Ectodermal cell (in vitro differentiated cells): ENCODE data around the gene PTPRZ1.

Experiments used
- H3K27ac ChIP-seq: 2 replicates; pipeline ENCODE4 v1.7.0; 2013; ENCODE audit warnings: mild to moderate bottlenecking, low read depth, low read length; ENCODE audit not compliant: insufficient read depth, poor library complexity, severe bottlenecking
- H3K27me3 ChIP-seq: 2 replicates; pipeline ENCODE4 v1.7.0; 2013; ENCODE audit warnings: mild to moderate bottlenecking, low read length; ENCODE audit not compliant: insufficient read depth, control insufficient read depth, poor library complexity, severe bottlenecking
- H3K36me3 ChIP-seq: one replicate; pipeline ENCODE4 v1.7.0; 2013; ENCODE audit warnings: low read length; ENCODE audit not compliant: control insufficient read depth, insufficient read depth
- H3K4me1 ChIP-seq: one replicate; pipeline ENCODE4 v1.7.0; 2013; ENCODE audit warnings: low read length; ENCODE audit not compliant: control insufficient read depth, insufficient read depth
- H3K4me3 ChIP-seq: 2 replicates; pipeline ENCODE4 v1.7.0; 2013; ENCODE audit warnings: low read depth, low read length, control low read depth; ENCODE audit not compliant: insufficient read depth
- H3K9me3 ChIP-seq: 2 replicates; pipeline ENCODE4 v1.7.0; 2013; ENCODE audit warnings: mild to moderate bottlenecking, low read length, moderate library complexity; ENCODE audit not compliant: control insufficient read depth
- WGBS, 2 experiments: methylation state at CpG; one replicate each; pipeline ENCODE4 v1.1.7; 2013; ENCODE audit warnings: missing lambda C conversion rate in 2 of 2; 5-methylcytosine and 5-hydroxymethylcytosine counted together

The PTPRZ1 gene

GRCh38 chr7:122092964-122093797 lies 220.2 kb downstream of the PTPRZ1 start:
- H3K4me3 ChIP-seq = no peak overlapping the region
- H3K9me3 ChIP-seq = no peaks in the 10 kb centered on the region
- peaks cover 4% of the 10 kb centered on the region for H3K36me3 ChIP-seq
- H3K27ac ChIP-seq = no peak overlapping the region
- no peaks in the 10 kb centered on the region for H3K4me1 ChIP-seq
- no peaks in the 10 kb centered on the region for H3K27me3 ChIP-seq
- whole genome bisulfite sequencing, 2 experiments = 92 to 93% methylated on average over 6 of the region's 6 CpGs

DNA sequence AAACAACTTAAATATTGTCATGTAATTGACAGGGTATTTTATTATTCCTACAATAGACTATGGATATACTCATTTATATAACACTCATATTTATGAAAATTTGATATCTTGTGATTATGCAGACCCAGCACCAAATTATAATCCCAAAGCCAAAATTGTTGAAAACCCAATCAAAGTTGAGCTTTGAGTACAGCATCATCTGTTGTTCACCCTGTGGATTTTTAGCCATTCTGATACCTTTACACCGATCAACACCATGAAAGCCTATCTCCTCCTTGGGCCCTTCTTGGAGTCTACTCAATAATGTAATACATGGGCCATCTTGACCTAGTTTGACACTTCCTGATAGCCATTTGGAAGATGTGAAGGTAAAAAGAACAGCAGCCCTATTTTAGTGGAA lies 221.6 kb downstream of the PTPRZ1 start:
- Histone ChIP-seq H3K4me3 (no peak overlapping the region), H3K27me3 (no peaks in the 10 kb centered on the region), H3K4me1 (no peaks in the 10 kb centered on the region), H3K36me3 (no peaks in the 10 kb centered on the region), H3K9me3 (no peaks in the 10 kb centered on the region), H3K27ac (no peak overlapping the region)
- WGBS, 2 experiments = 100% methylated on average over 1 of the region's 1 CpG

GRCh38 chr7:122095642-122096041 lies 222.7 kb downstream of the PTPRZ1 start:
- 63 to 75% methylated on average over 3 to 4 of the region's 4 CpGs for WGBS, 2 experiments
- Histone ChIP-seq H3K4me3 (no peak overlapping the region), H3K36me3 (no peaks in the 10 kb centered on the region), H3K27me3 (no peaks in the 10 kb centered on the region), H3K9me3 (no peaks in the 10 kb centered on the region), H3K4me1 (no peaks in the 10 kb centered on the region), H3K27ac (no peak overlapping the region)

DNA sequence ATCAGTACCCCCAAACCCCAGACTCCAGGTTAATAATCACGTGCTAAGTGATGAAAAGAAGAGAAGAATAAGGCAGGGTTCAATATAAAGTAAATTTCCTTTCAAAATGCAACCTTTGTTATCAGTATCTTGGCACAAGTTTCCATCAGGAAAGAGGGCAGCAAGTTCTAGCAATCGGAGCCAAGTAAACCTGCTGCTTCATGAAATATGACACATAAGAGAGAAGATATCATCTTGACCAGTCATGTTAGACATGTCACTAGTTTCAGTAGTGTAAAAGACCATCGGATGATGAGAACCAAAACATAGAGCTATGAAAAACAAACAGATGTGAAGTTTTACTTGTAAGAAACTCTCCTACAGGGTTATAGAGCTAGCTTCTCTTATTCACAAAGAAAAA lies 227.1 kb downstream of the PTPRZ1 start:
- no peaks in the 10 kb centered on the region for H3K4me1 ChIP-seq
- H3K27ac ChIP-seq = no peak overlapping the region
- 90 to 97% methylated on average over 2 to 3 of the region's 3 CpGs for WGBS, 2 experiments
- H3K36me3 ChIP-seq = peaks cover 9% of the 10 kb centered on the region
- H3K27me3 ChIP-seq = no peaks in the 10 kb centered on the region
- no peaks in the 10 kb centered on the region for H3K9me3 ChIP-seq
- H3K4me3 ChIP-seq = no peak overlapping the region

GRCh38 chr7:122103064-122103463 lies 230.1 kb downstream of the PTPRZ1 start:
- Histone ChIP-seq H3K4me1 (no peaks in the 10 kb centered on the region), H3K27me3 (no peaks in the 10 kb centered on the region), H3K27ac (no peak overlapping the region), H3K9me3 (peaks cover 3% of the 10 kb centered on the region), H3K4me3 (no peak overlapping the region), H3K36me3 (peaks cover 18% of the 10 kb centered on the region)
